ENCODE results near the gene NUTM1. TPM values are rescaled to one million over a fixed set of nuclear protein-coding genes. Genes with fewer than 3 reads are reported as not detected.

Gene NUTM1
- total and polyA plus RNA-seq, 2 of the 13 experiments (the other 11 are each of a cell fraction or from before 2014, with no cell fraction given) = not detected

DNA sequence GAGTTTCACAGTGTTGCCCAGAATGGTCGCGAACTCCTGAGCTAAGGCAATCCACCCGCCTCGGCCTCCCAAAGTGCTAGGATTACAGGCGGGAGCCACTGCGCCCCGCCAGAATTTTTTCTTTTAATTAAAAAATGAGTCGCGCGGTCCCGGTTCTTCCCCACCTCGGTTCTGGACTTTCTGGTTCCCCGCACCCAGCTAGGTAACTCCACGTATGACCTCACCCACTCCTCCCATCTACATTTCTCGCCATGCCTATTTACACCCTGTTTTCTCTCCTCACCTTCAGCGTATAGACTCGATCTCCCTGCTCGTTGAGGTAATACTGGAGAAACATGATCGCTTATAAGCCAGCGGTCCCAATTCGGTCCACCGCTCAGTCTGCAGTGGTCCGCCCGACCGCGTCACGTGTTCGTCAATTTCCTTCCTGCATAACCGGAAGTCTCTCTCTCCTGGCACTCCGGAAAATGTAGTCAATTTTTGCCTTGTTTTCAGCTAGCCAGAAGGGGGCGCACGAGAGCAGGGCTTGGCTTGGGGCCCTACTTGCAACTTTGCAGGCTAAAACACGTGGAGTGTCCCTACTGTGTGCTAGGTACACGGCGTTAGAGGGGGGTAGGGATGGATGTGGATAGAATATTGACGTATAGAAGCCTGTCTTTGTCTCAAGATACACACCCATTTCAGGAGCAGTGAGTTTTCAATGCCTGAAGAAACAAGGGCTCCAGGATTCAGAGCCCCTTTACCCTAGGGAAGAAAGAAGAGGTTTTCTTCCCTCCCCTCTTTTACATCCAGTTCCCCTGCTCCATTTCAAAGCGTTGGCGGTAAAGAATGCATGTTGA is at the start of gene NUTM1, which contains the start of gene NOP10 (continued):
- TF ChIP-seq REXO4 (CRISPR knock-in tag; IDR thresholded peaks at IDR 0.05; ENCODE audit: borderline replicate concordance) (no peak), ZNF496 (CRISPR knock-in tag; IDR thresholded peaks at IDR 0.05; ENCODE audit: insufficient replicate concordance) (no peak), SRSF9 (IDR thresholded peaks at IDR 0.05; ENCODE audit: borderline replicate concordance, insufficient read depth, low read depth, low read length, poor library complexity, severe bottlenecking) (no peak), EP300 (IDR thresholded peaks at IDR 0.05; ENCODE audit: low read depth in 2 of 2, low read length in 2 of 2) (peak; percentile 22 to 29; a peak in 1 of 4 replicates), EP300 (CRISPR knock-in tag; IDR thresholded peaks at IDR 0.05; ENCODE audit: borderline replicate concordance) (0 out of 2 replicates have a peak, but pooled peaks have one; percentile 16), ELF4 (CRISPR knock-in tag; IDR thresholded peaks at IDR 0.05; ENCODE audit: borderline replicate concordance) (peak; percentile 52; the same call in 1 of the 2 replicates), STAG1 (CRISPR knock-in tag; IDR thresholded peaks at IDR 0.05) (peak; percentile 74), LCORL (IDR thresholded peaks at IDR 0.05) (no peak), LCORL (CRISPR knock-in tag; IDR thresholded peaks at IDR 0.05) (0 out of 2 replicates have a peak, but pooled peaks have one; percentile 60)
- TF ChIP-seq, protein P1, sequence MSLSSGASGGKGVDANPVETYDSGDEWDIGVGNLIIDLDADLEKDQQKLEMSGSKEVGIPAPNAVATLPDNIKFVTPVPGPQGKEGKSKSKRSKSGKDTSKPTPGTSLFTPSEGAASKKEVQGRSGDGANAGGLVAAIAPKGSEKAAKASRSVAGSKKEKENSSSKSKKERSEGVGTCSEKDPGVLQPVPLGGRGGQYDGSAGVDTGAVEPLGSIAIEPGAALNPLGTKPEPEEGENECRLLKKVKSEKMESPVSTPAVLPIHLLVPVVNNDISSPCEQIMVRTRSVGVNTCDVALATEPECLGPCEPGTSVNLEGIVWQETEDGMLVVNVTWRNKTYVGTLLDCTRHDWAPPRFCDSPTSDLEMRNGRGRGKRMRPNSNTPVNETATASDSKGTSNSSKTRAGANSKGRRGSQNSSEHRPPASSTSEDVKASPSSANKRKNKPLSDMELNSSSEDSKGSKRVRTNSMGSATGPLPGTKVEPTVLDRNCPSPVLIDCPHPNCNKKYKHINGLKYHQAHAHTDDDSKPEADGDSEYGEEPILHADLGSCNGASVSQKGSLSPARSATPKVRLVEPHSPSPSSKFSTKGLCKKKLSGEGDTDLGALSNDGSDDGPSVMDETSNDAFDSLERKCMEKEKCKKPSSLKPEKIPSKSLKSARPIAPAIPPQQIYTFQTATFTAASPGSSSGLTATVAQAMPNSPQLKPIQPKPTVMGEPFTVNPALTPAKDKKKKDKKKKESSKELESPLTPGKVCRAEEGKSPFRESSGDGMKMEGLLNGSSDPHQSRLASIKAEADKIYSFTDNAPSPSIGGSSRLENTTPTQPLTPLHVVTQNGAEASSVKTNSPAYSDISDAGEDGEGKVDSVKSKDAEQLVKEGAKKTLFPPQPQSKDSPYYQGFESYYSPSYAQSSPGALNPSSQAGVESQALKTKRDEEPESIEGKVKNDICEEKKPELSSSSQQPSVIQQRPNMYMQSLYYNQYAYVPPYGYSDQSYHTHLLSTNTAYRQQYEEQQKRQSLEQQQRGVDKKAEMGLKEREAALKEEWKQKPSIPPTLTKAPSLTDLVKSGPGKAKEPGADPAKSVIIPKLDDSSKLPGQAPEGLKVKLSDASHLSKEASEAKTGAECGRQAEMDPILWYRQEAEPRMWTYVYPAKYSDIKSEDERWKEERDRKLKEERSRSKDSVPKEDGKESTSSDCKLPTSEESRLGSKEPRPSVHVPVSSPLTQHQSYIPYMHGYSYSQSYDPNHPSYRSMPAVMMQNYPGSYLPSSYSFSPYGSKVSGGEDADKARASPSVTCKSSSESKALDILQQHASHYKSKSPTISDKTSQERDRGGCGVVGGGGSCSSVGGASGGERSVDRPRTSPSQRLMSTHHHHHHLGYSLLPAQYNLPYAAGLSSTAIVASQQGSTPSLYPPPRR (CRISPR knock-in tag; IDR thresholded peaks at IDR 0.05; ENCODE audit: borderline replicate concordance) = no peak
- TF ChIP-seq, protein P2, sequence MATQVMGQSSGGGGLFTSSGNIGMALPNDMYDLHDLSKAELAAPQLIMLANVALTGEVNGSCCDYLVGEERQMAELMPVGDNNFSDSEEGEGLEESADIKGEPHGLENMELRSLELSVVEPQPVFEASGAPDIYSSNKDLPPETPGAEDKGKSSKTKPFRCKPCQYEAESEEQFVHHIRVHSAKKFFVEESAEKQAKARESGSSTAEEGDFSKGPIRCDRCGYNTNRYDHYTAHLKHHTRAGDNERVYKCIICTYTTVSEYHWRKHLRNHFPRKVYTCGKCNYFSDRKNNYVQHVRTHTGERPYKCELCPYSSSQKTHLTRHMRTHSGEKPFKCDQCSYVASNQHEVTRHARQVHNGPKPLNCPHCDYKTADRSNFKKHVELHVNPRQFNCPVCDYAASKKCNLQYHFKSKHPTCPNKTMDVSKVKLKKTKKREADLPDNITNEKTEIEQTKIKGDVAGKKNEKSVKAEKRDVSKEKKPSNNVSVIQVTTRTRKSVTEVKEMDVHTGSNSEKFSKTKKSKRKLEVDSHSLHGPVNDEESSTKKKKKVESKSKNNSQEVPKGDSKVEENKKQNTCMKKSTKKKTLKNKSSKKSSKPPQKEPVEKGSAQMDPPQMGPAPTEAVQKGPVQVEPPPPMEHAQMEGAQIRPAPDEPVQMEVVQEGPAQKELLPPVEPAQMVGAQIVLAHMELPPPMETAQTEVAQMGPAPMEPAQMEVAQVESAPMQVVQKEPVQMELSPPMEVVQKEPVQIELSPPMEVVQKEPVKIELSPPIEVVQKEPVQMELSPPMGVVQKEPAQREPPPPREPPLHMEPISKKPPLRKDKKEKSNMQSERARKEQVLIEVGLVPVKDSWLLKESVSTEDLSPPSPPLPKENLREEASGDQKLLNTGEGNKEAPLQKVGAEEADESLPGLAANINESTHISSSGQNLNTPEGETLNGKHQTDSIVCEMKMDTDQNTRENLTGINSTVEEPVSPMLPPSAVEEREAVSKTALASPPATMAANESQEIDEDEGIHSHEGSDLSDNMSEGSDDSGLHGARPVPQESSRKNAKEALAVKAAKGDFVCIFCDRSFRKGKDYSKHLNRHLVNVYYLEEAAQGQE (IDR thresholded peaks at IDR 0.05; ENCODE audit: borderline replicate concordance in 1 of 2, low read depth in 1 of 2, low read length in 2 of 2) = peak in 1 of 2 experiments; percentile 22; a peak in 1 of 4 replicates
- TF ChIP-seq, protein P3, sequence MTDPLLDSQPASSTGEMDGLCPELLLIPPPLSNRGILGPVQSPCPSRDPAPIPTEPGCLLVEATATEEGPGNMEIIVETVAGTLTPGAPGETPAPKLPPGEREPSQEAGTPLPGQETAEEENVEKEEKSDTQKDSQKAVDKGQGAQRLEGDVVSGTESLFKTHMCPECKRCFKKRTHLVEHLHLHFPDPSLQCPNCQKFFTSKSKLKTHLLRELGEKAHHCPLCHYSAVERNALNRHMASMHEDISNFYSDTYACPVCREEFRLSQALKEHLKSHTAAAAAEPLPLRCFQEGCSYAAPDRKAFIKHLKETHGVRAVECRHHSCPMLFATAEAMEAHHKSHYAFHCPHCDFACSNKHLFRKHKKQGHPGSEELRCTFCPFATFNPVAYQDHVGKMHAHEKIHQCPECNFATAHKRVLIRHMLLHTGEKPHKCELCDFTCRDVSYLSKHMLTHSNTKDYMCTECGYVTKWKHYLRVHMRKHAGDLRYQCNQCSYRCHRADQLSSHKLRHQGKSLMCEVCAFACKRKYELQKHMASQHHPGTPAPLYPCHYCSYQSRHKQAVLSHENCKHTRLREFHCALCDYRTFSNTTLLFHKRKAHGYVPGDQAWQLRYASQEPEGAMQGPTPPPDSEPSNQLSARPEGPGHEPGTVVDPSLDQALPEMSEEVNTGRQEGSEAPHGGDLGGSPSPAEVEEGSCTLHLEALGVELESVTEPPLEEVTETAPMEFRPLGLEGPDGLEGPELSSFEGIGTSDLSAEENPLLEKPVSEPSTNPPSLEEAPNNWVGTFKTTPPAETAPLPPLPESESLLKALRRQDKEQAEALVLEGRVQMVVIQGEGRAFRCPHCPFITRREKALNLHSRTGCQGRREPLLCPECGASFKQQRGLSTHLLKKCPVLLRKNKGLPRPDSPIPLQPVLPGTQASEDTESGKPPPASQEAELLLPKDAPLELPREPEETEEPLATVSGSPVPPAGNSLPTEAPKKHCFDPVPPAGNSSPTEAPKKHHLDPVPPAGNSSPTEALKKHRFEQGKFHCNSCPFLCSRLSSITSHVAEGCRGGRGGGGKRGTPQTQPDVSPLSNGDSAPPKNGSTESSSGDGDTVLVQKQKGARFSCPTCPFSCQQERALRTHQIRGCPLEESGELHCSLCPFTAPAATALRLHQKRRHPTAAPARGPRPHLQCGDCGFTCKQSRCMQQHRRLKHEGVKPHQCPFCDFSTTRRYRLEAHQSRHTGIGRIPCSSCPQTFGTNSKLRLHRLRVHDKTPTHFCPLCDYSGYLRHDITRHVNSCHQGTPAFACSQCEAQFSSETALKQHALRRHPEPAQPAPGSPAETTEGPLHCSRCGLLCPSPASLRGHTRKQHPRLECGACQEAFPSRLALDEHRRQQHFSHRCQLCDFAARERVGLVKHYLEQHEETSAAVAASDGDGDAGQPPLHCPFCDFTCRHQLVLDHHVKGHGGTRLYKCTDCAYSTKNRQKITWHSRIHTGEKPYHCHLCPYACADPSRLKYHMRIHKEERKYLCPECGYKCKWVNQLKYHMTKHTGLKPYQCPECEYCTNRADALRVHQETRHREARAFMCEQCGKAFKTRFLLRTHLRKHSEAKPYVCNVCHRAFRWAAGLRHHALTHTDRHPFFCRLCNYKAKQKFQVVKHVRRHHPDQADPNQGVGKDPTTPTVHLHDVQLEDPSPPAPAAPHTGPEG (CRISPR knock-in tag; IDR thresholded peaks at IDR 0.05) = peak; percentile 100
